NCI-H510A treated with DMSO at 0.1 percent for 48 hours (cell line): ENCODE data around the gene CTAGE8.
"Not testable (repeated sequence)": the region's sequence is repeated elsewhere in the genome, so short reads cannot be mapped to it uniquely, and the experiment has no call there.

Experiments used
- DNase-seq: peaks from one replicate; lab custom pipeline; 2025; lab: John Stamatoyannopoulos, UW

Gene CTAGE8, protein sequence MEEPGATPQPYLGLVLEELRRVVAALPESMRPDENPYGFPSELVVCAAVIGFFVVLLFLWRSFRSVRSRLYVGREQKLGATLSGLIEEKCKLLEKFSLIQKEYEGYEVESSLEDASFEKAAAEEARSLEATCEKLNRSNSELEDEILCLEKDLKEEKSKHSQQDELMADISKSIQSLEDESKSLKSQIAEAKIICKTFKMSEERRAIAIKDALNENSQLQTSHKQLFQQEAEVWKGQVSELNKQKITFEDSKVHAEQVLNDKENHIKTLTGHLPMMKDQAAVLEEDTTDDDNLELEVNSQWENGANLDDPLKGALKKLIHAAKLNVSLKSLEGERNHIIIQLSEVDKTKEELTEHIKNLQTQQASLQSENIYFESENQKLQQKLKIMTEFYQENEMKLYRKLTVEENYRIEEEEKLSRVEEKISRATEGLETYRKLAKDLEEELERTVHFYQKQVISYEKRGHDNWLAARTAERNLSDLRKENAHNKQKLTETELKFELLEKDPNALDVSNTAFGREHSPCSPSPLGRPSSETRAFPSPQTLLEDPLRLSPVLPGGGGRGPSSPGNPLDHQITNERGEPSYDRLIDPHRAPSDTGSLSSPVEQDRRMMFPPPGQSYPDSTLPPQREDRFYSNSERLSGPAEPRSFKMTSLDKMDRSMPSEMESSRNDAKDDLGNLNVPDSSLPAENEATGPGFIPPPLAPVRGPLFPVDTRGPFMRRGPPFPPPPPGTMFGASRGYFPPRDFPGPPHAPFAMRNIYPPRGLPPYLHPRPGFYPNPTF

DNA sequence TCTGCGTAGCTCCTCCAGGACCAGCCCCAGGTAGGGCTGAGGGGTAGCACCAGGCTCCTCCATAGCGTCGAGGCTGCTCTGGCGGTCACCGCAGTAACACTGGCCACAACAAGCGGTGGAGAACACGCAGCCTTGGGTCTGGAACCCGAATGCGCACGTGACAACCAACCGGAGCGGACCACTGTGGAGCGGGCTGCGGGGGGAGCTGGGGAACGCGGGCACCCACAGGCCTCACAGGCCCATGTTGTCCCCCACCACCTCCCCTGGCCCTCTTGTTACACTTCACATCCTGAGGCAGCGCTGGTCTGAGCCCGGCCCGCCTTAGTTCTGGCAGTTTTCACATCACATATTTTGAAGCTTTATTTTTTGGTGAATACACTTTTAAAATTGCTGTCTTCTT, at the start of gene CTAGE8:
Gene CTAGE8, minus strand, starts transcription at position 101 of the 400 bp plus-strand sequence. Its CDS starts 38 bp downstream, at position 63.
- not testable (repeated sequence) for DNase-seq

DNA sequence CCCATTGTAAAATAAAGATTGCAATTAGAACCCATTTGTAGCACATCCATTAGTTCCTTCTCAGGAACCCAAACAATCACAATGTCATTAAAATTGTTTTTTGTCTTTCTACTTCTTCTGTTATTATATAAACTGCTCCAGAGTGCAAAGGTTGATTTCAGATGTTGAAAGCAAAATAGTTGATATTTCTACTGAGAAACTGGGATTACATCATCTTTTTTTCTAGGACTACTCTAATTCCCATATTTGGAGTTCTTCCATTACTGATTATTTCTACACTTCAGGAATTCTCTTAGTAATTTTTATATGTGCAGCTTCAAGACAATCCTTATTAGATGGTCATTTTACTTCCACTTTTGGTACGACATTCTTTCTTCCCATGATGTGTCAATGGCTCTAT, 48.4 kb upstream of the CTAGE8 start:
- DNase-seq = not testable (repeated sequence)

DNA sequence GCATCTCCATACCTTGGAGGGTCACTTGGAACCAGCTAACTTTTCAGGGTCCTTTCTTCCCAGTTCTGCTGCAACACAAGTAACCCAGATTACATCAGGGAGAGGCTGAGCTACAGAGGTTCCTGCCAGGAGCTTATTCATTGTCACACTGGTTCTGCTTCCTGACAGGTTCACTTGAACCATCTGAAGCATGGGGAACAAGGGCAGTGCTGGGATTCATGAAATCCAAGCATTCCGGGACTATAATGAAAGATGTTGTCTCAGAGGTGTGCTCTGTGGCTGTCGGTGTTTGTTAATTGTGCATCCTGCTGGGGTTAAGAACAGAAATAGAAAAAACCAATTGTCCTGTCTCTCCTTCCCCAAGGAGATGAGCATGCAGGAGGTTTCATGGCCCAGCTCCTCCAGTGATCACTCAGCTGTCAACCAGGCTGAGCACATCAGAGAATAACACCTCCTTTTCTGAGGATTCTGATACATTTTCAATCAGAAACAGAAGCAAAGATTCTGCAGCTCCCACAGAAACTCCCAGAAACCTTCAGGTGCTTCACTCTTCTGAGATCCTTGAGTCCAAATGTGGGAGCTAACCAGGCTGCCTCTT, 42.9 kb upstream of the CTAGE8 start, which contains the start of gene OR2A1:
Gene OR2A1, plus strand, starts transcription at position 548 of the 598 bp plus-strand sequence. CDS start 5,706 bp downstream, outside the sequence.
- DNase-seq = not testable (repeated sequence)

DNA sequence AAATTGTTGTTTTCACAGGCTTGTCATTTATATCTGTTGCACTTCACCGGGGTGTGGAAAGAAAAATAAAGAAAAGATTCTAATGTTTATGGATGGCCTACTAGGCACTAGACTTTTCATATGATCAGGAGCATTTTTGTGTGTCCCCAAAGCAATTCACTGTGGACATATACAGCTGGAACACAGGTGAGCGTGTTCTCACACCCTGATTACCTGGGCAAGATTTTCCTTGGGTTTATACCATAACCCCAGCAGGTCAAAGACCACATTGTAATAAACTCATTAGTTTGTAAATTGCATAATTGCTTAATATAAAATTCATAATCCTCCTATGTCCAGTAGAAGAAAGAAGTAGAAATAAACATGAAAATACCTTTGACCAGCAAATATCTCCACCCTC, 42.1 kb upstream of the CTAGE8 start:
- not testable (repeated sequence) for DNase-seq

DNA sequence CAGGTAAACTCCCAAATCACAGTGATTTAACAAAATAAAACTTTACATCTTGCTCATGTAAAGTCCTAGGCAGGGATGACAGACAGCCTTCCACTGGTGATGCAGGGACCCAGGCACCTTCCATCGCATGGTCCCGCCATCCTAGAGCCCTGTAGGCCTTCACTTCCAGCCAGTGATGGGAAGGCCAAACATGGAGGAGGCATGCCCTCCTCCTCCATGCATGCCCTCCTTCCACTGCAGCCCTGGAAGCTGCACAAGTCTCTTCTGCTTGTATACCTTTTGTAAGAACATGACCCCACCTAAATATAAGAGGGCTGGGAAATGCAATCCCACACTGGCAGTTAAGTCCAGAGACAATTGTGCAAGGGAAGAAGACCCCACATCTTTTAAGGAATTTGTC, 40.6 kb upstream of the CTAGE8 start:
- not testable (repeated sequence) for DNase-seq

DNA sequence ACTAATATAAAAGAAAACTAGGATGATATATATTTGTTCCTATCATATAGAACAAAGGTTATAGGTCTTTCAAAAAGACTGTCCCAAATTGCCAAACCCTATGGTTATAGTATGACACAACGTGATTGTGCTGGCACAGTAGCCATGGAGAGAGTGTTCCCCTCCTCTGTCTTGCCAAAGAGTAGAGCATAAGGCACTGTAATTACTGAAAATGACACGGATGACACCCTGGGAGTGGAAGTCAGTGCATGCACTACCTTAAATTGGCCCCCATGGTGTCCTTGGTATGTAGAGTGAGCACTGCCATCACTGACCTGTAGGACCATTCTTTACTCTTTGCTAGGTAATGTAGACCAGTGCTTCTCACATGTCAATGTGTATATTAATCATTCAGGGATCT, 36.1 kb upstream of the CTAGE8 start:
- not testable (repeated sequence) for DNase-seq

DNA sequence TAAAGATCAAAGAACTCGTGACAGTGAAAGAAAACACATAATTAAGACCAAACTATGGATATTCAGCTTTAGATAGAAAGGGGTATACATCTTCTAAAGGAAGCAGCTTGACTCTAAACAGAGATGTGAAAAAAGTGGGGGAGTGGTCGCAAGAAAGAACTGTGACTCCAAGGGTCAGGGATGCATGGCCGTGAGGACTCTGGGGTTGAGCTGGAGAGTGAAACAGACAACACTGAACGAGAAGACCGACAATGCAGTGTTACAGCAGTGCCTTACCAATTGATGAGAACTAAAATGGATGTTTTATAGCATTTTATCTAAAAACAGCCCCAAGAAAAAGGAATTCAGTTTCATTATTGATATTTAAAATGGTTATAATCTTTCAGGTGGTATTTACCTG, 34.5 kb upstream of the CTAGE8 start:
- not testable (repeated sequence) for DNase-seq

DNA sequence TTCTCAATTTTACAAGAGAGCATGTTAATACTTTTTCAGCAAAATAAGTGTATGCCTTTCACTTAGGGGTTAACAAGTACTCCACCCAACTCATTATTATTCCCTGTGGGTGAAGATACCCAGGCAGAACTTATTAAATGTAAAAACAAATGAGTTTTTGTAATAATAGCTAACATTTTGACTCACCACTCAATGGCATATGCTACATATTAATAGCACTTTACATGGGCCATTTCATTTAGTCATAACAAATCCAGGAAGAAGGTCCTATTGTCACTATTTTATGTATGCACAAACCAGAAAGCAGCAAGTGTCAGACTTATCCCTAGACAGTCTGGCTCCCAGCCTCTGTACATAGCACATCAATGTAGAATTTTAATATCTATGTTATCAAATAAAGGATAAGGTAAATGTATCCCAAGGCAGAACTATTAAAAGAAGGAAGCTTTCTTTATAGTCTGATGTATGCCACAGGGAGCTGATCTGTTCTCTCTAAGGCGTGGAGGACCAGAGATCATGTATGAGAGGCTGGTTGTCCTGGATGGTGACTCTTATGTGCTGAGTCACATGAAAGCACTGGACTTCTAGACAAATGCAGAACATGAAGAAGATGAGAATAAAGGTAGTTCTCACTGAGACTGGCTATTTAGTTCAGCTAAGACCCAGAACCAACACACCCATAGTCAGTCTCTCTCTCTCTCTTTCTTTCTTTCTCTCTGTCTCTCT, 33.7 kb upstream of the CTAGE8 start:
- DNase-seq = not testable (repeated sequence)

DNA sequence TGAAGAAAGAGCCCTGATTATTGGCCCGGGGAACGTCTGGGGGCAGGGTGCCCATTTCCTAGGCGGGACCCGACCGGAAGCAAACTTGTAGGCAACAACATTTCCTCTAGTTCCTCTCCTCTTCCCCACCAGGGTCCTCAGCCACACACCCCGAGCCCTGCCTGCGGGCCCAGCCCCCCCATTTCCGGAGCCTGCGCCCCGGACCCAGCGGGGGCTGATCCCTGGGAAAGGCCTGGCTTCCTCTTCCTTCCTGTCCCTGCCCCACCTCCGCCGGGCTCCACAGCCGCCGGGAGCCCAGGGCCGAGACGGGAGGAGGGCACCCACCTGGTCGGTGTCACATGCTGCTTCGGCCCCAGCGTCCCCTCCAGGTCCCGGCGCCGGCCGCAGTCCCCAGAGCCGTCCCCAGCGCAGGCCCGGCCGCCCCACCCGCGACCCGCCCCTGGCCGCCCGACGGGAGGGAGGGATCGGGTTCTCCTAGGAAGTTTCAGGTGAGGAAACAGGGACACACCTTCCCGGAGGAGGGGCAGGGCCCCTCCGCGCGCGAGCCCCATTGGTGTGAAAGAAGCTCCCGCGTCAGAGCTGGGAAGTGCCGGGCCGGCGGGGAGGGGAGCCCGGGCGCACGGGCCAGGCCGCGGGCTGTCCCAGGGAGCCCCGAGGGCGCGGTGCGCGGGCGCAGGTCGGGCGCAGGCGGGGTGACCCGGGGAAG, 24.9 kb upstream of the CTAGE8 start:
- not testable (repeated sequence) for DNase-seq

DNA sequence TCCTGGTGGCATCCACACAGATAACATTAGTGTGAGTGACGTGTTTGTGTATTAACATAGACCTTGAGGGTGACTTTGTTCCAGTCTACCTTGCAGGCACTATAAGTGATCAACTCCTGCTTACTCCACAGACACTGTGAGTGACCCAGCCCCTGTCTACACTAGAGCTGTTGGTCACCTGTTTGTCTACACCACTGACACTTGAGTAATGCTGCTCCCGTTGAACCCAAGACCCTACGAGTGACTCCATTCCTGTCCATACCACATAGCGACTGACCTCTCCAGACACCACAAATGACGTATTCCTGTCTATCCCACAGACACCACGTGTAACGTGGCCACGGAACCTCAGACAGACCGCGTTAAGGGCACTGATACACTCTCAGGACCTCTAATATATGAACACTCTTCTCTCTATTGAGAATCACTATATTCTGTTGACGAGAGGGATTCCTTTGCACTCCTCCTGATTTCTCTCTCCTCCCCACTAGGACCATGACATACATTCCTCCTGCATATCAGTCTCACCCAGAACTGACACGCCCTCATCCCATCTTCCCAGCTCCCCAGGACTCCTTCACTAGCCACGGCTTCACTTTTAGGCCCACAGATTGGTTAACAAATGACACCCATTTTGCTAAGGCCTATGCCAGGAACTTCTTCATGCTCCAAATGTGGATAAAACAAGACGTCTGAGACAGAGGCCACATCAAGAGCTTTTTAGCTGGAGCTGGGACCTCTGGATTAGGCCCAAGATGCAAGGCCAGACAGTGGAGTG, 23.5 kb upstream of the CTAGE8 start:
- not testable (repeated sequence) for DNase-seq

DNA sequence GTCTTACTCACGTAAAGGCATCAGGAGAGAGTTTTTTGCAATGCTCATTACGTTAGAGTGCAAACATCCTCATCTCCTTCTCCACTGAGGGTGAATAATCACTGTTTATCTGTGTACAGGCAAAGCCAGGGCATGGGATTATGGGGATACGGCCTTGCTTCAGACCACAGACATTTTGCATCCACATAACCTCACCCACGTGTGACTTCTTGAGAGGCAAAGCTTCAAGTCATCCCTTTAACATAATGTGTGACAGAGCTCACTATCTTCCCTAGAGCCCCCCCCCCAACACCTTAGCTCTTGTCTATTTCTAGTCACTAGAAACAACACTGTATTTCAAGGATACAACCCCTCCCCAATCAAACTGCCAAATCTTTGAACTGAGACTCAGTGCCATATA, 22.5 kb upstream of the CTAGE8 start:
- DNase-seq = not testable (repeated sequence)

DNA sequence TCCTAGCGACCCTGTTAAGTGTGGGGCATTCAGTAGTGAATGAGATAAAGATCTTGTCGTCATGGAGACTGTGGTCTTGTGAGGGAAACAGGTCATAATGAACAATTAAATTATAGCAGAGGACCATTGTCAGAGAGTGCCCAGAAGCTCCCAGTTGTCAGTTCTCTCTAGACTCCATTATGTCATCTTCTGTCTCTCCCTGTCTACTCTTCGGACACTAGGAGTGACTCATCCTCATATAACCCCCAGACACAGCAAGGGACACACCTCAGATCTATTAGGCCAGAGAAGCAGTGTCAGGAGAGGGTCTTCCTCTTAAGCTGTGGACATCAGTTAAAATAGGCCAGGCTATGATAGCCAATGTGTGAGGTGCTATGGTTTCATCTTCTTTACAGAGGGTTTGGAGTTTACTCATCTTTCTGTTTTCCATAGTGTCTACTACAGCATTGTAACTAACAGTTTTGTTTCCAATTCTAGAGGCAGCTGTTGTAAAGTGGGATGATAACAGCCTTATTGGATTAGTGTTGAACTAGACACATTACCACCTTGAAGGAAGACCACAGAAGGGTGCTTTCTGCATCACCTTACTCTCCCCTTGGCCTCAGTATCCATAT, 18.2 kb upstream of the CTAGE8 start:
- not testable (repeated sequence) for DNase-seq

DNA sequence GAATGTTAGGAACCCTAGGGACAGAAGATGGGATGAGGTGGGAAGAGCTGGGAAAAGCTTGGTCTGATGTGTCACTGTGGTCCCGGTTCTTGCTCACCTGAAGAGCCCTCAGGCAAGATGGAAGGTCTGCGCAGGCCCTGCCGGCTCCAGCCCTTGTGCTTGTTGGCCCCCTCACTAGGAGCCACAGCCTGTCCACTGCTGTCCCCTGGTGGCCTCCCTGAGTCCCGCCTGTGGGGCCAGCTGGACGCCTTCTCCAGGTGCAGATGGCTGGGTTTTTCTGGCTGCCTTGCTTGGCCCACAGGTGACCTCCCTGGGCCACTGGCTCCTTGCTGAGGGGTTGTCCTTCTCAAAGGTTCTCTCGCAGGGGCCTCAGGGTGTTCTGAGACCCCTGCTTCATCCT, 14.6 kb upstream of the CTAGE8 start:
- not testable (repeated sequence) for DNase-seq

DNA sequence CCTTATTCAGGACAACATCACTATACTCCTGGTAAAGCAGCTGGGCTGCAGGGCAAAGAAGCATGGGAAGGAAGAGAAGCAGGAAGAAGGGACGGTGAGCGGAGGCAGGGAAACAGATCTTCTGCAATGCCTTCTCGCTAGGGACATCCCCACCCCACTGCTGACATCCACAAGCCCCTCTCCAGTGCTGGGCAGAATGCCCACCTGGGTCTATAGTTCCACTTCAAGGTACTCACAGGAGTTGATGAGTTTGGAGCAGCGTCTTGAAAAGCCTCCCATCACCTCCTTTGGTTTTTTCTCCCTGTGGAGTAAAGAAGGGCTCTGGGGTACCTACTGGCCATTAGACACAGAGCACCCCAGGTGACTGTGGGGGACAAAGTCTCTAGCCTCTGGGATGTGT, 13.4 kb upstream of the CTAGE8 start:
- not testable (repeated sequence) for DNase-seq

DNA sequence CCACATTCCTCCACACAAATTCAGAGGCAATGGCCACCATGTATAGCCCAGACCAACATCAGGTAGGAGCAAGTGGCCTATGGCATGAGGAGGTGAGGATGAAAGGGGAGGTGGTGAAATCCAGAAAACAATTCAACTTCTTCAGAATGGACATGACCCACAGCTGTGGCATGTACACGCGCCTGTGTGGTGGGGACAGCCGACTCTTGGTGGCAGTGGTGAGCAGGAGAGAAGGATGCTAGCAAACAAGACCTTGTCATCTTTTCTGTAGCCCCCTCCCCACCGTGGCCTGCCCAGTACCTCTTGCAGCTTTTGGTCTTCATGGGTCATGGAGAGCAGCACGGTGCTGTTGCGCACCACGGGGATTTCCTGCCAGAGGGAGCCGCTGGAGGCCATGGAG, 12.9 kb upstream of the CTAGE8 start:
- not testable (repeated sequence) for DNase-seq

DNA sequence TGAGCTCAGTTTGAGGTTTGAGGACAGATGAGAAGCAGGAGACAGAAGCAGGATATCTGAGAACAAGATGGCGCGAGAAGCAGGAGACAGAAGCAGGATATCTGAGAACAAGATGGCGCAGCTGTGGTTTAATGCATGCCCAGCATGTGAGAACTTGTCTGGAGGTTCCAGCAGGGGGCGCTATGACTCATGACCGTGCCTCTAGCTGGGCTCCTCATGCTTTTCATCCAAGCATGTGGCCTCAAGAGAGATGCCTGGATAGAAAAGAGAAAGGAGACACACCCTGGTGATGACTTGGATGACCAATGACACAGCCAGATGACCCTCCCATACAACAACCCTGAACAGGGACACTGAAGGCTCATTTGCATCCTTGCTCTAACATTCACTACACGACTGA, 10.9 kb upstream of the CTAGE8 start:
- not testable (repeated sequence) for DNase-seq

DNA sequence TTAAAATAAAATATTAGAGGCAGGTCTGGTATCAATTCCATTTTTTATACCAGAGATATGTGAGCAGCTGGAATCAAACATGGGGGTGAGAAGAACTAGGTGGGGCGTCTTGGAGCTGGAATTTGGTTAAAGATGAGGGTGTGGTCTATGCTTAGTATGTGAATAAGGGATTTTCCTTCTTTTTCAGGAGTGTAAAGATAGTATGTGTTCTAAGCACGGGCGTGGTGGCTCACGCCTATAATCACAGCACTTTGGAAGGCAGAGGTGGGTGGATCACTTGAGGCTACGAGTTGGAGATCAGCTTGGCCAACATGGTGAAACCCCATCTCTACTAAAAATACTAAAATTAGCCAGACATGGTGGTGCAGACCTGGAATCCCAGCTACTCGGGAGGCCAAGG, 6.2 kb upstream of the CTAGE8 start:
- DNase-seq = not testable (repeated sequence)

DNA sequence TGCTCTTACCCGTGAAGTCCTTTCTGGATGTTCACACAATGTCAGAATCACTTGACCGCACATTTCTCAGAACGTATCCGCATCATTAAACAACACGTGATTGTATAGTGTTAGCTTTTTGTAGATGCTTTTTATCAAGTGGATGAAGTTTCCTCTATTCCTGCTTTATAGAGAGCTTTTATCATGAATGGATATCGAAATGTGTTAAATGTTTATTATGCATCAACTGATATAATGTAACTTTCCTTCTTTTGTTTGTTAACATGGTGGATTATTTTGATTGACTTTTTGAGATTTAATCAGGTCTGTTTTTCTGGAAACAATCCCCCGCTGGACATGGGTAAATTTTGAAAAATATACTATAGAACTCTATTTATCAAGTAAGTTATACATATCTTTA, 4.4 kb downstream of the CTAGE8 start, which contains the start of gene OR2A7:
Gene OR2A7, minus strand, starts transcription at position 101 of the 400 bp plus-strand sequence. CDS start 5,164 bp downstream, outside the sequence.
- DNase-seq = not testable (repeated sequence)

DNA sequence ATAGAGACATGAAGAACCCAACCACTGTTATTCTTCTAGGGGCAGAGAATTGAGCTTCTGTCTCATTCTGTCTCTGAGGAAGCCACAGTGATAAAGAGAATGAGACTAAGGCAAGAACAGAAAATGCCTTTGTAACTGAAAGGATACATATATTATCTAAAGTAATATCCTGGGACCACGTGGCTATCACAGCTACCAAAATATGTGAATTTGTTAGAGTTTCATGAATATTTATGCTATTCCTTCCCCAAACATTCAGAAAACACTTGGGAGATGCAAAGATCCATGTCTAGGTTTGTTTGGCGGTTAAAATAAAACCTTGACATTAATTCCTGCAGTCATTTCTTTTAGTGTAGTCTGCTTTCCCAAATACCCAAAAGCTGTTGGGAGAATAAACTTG, 7.0 kb downstream of the CTAGE8 start:
- not testable (repeated sequence) for DNase-seq

DNA sequence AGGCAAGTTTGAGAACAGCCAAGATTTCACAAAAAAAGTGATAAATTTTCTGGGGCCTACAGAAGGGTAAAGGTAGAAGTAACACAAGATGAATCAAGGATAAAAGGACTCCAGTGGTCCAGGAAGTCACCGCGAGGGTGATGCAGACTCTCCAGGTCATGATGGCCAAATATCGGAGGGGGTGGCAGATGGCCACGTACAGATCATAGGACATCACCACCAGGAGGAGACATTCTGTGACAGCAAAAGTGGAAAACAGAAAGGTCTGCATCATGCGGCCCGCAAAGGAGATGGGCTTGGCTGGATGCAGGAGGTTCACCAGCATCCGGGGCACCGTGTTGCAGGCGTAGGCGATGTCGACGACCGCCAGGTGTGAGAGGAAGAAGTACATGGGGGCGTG, 10.0 kb downstream of the CTAGE8 start:
- not testable (repeated sequence) for DNase-seq
